GM23338 (cell line): ENCODE results near the gene KCNS3. TPM values are rescaled to one million over a fixed set of nuclear protein-coding genes. Genes with fewer than 3 reads are reported as not detected.
"Not testable (repeated sequence)": the region's sequence is repeated elsewhere in the genome, so short reads cannot be mapped to it uniquely, and the experiment has no call there.

Experiments used
- ATAC-seq: fragments of 200-7000 bp; cut with Tn5 transposase; 3 replicates; pipeline ENCODE4 v1.9.1; 2020
- DNase-seq: peaks from one replicate; pipeline ENCODE4 v3.0.0-alpha.2; 2015; ENCODE audit warnings: low spot score
- H2AFZ ChIP-seq: fragments of 200-600 bp; sonication (generic); 2 replicates; pipeline ENCODE4 v1.8.0; 2016; ENCODE audit warnings: antibody characterized with exemption, mild to moderate bottlenecking, moderate library complexity
- H3F3A ChIP-seq: fragments of 200-600 bp; sonication (generic); replicated peaks from 2 replicates; pipeline ENCODE4 v1.8.0; 2017; ENCODE audit warnings: antibody characterized with exemption, mixed run types, low read depth
- H3K27ac ChIP-seq: fragments of 200-600 bp; sonication (generic); 2 replicates; pipeline ENCODE4 v1.6.1; 2016; ENCODE audit warnings: low read depth
- H3K27me3 ChIP-seq: fragments of 200-600 bp; sonication (generic); 2 replicates; pipeline ENCODE4 v1.8.0; 2016; ENCODE audit warnings: mild to moderate bottlenecking, mixed run types, moderate library complexity; ENCODE audit not compliant: insufficient read depth
- H3K36me3 ChIP-seq: fragments of 200-600 bp; sonication (generic); 2 replicates; pipeline ENCODE4 v1.8.0; 2016; ENCODE audit warnings: mild to moderate bottlenecking; ENCODE audit not compliant: insufficient read depth
- H3K4me1 ChIP-seq: fragments of 200-600 bp; sonication (generic); 2 replicates; pipeline ENCODE4 v1.8.0; 2016; ENCODE audit warnings: mild to moderate bottlenecking, moderate library complexity; ENCODE audit not compliant: insufficient read depth
- H3K4me2 ChIP-seq: fragments of 200-600 bp; sonication (generic); 2 replicates; pipeline ENCODE4 v1.7.1; 2017; ENCODE audit warnings: mixed run types
- H3K4me3 ChIP-seq: fragments of 200-600 bp; sonication (generic); 2 replicates; pipeline ENCODE4 v1.6.1; 2016; ENCODE audit warnings: mixed run types
- H3K79me2 ChIP-seq: fragments of 200-600 bp; sonication (generic); replicated peaks from 2 replicates; pipeline ENCODE4 v1.8.0; 2017; ENCODE audit warnings: mild to moderate bottlenecking; ENCODE audit not compliant: insufficient read depth
- H3K9me2 ChIP-seq: fragments of 200-600 bp; sonication (generic); 2 replicates; pipeline ENCODE4 v1.8.0; 2017; ENCODE audit not compliant: insufficient read depth
- H4K20me1 ChIP-seq: fragments of 200-600 bp; sonication (generic); replicated peaks from 2 replicates; pipeline ENCODE4 v1.8.0; 2017; ENCODE audit warnings: mild to moderate bottlenecking; ENCODE audit not compliant: insufficient read depth
- H3K27ac Mint-ChIP-seq: 2 replicates; pipeline ENCODE4 v1.8.0; 2020; ENCODE audit warnings: inconsistent platforms, mild to moderate bottlenecking, moderate library complexity, mixed read lengths
- H3K27me3 Mint-ChIP-seq: 3 replicates; pipeline ENCODE4 v1.8.0; 2022; ENCODE audit warnings: low read depth, mild to moderate bottlenecking, moderate library complexity, mixed read lengths, inconsistent platforms; ENCODE audit not compliant: insufficient read depth, poor library complexity
- H3K36me3 Mint-ChIP-seq: 3 replicates; pipeline ENCODE4 v1.8.0; 2021; ENCODE audit warnings: low read depth, mild to moderate bottlenecking, inconsistent platforms, moderate library complexity, mixed read lengths
- H3K4me1 Mint-ChIP-seq: 3 replicates; pipeline ENCODE4 v1.8.0; 2020; ENCODE audit warnings: mild to moderate bottlenecking, inconsistent platforms, mixed read lengths
- H3K4me3 Mint-ChIP-seq: 3 replicates; pipeline ENCODE4 v1.8.0; 2021; ENCODE audit warnings: moderate library complexity, mild to moderate bottlenecking, inconsistent platforms, mixed read lengths
- H3K9me3 Mint-ChIP-seq: 3 replicates; pipeline ENCODE4 v1.8.0; 2020; ENCODE audit warnings: moderate library complexity, mild to moderate bottlenecking, inconsistent platforms, mixed read lengths
- CREB1 ChIP-seq: fragments of 250-450 bp; sonication (Bioruptor Pico); IDR thresholded peaks from 2 replicates; pipeline ENCODE4 v1.5.0; 2020; ENCODE audit warnings: low read depth, mild to moderate bottlenecking, moderate library complexity
- EZH2 ChIP-seq: fragments of 200-600 bp; sonication (generic); IDR thresholded peaks from one replicate; pipeline ENCODE4 v1.8.0; 2017; ENCODE audit warnings: antibody characterized with exemption, mild to moderate bottlenecking, low read depth; ENCODE audit not compliant: unreplicated experiment
- EZH2phosphoT487 ChIP-seq: fragments of 200-600 bp; sonication (generic); IDR thresholded peaks from one replicate; pipeline ENCODE4 v1.8.1; 2018; ENCODE audit warnings: antibody characterized with exemption; ENCODE audit not compliant: unreplicated experiment
- NANOG ChIP-seq: IDR thresholded peaks from 2 replicates; pipeline ENCODE4 v1.6.1; 2016; ENCODE audit warnings: antibody characterized with exemption, borderline replicate concordance
- POLR2AphosphoS5 ChIP-seq: IDR thresholded peaks from 2 replicates; pipeline ENCODE4 v1.6.1; 2016; ENCODE audit warnings: antibody characterized with exemption, low read depth
- ZNF114 ChIP-seq: fragments of 250-450 bp; sonication (Bioruptor Pico); IDR thresholded peaks from 2 replicates; pipeline ENCODE4 v1.5.0; 2020; ENCODE audit warnings: mild to moderate bottlenecking, moderate library complexity
- ZNF331 ChIP-seq: fragments of 250-450 bp; sonication (Bioruptor Pico); IDR thresholded peaks from 2 replicates; pipeline ENCODE4 v1.5.0; 2020; ENCODE audit warnings: low read depth, mild to moderate bottlenecking, moderate library complexity
- polyA plus RNA-seq: library from polyadenylated mRNA; unstranded; fragments of >200 nt; fragmentation: Nextera tagmentation; extraction: Ambion mirVana; gene quantifications from 2 replicates; pipeline ENCODE4 v1.2.1, GENCODE V29; 2016
- total RNA-seq: library from RNA; depleted of rRNA; stranded (reverse); fragments of >200 nt; shearing (Covaris generic); gene quantifications from 2 replicates; pipeline ENCODE4 v1.2.3, GENCODE V29; 2014
- TF ChIP-seq, protein P1 (sequence below), 2 experiments: fragments of 200-600 bp in 1 of 2; sonication (generic) in 1 of 2; conservative IDR thresholded peaks; 2 replicates each; pipeline versions ENCODE4 v1.5.1 to v1.6.1; 2016 to 2017; ENCODE audit warnings: antibody characterized with exemption in 2 of 2, low read depth in 2 of 2, mild to moderate bottlenecking in 2 of 2, moderate library complexity in 1 of 2
- TF ChIP-seq, protein P2 (sequence below): IDR thresholded peaks from 2 replicates; pipeline ENCODE4 v1.6.1; 2016; ENCODE audit warnings: antibody characterized with exemption
- TF ChIP-seq, protein P3 (sequence below): IDR thresholded peaks from one replicate; pipeline ENCODE4 v1.6.1; 2018; ENCODE audit warnings: antibody characterized with exemption; ENCODE audit not compliant: unreplicated experiment

KCNS3 gene
- total and polyA plus RNA-seq, 2 experiments from 2014 or later = 23.2 to 80.0 TPM

DNA sequence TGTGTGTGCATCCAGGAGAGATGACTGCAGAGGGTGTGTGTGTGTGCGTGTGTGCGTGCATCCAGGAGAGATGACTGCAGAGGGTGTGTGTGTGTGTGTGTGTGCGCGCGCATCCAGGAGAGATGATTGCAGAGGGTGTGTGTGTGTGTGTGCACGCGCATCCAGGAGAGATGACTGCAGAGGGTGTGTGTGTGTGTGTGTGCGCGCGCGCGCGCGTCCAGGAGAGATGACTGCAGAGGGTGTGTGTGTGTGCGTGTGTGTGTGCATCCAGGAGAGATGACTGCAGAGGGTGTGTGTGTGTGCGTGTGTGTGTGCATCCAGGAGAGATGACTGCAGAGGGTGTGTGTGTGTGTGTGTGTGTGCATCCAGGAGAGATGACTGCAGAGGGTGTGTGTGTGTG, 85.1 kb downstream of the KCNS3 start:
- H2AFZ ChIP-seq, H3K9me3 Mint-ChIP-seq, H3K9me2 ChIP-seq, H3K4me3 Mint-ChIP-seq, DNase-seq, H3K36me3 Mint-ChIP-seq, H4K20me1 ChIP-seq, H3K4me2 ChIP-seq, ATAC-seq, H3K4me3 ChIP-seq, H3K4me1 ChIP-seq, H3K27ac Mint-ChIP-seq, H3K27ac ChIP-seq, H3K36me3 ChIP-seq, H3K79me2 ChIP-seq, H3K27me3 ChIP-seq, H3F3A ChIP-seq: not testable (repeated sequence)
- H3K27me3 Mint-ChIP-seq = peaks cover 13% of the 10 kb centered on the region
- H3K4me1 Mint-ChIP-seq = peaks cover 13% of the 10 kb centered on the region

GRCh38 chr2:17965196-17965595, 86.7 kb downstream of the KCNS3 start:
- Histone ChIP-seq H3K36me3 (no peaks in the 10 kb centered on the region), H3K79me2 (no peaks in the 10 kb centered on the region), H3K4me3 (no peak overlapping the region), H2AFZ (no peak overlapping the region), H3K9me2 (no peaks in the 10 kb centered on the region), H3K4me1 (no peaks in the 10 kb centered on the region), H4K20me1 (no peaks in the 10 kb centered on the region), H3F3A (no peaks in the 10 kb centered on the region), H3K27me3 (no peaks in the 10 kb centered on the region), H3K27ac (no peak overlapping the region), H3K4me2 (no peak overlapping the region)
- peaks cover 13% of the 10 kb centered on the region for H3K27me3 Mint-ChIP-seq
- peaks cover 5% of the 10 kb centered on the region for H3K4me1 Mint-ChIP-seq
- H3K9me3 Mint-ChIP-seq = no peaks in the 10 kb centered on the region; the same call in 2 of the 3 replicates
- ATAC-seq = no peak
- H3K4me3 Mint-ChIP-seq = no peak overlapping the region
- no peaks in the 10 kb centered on the region; the same call in 2 of the 3 replicates for H3K36me3 Mint-ChIP-seq
- no peak overlapping the region for H3K27ac Mint-ChIP-seq
- DNase-seq = no peak
- TF ChIP-seq EZH2 = no peak
- TF ChIP-seq POLR2AphosphoS5 = no peak
- TF ChIP-seq, protein P1, sequence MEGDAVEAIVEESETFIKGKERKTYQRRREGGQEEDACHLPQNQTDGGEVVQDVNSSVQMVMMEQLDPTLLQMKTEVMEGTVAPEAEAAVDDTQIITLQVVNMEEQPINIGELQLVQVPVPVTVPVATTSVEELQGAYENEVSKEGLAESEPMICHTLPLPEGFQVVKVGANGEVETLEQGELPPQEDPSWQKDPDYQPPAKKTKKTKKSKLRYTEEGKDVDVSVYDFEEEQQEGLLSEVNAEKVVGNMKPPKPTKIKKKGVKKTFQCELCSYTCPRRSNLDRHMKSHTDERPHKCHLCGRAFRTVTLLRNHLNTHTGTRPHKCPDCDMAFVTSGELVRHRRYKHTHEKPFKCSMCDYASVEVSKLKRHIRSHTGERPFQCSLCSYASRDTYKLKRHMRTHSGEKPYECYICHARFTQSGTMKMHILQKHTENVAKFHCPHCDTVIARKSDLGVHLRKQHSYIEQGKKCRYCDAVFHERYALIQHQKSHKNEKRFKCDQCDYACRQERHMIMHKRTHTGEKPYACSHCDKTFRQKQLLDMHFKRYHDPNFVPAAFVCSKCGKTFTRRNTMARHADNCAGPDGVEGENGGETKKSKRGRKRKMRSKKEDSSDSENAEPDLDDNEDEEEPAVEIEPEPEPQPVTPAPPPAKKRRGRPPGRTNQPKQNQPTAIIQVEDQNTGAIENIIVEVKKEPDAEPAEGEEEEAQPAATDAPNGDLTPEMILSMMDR (conservative IDR thresholded peaks at IDR 0.05; ENCODE audit: low read depth in 2 of 2) = no peak
- TF ChIP-seq, protein P2, sequence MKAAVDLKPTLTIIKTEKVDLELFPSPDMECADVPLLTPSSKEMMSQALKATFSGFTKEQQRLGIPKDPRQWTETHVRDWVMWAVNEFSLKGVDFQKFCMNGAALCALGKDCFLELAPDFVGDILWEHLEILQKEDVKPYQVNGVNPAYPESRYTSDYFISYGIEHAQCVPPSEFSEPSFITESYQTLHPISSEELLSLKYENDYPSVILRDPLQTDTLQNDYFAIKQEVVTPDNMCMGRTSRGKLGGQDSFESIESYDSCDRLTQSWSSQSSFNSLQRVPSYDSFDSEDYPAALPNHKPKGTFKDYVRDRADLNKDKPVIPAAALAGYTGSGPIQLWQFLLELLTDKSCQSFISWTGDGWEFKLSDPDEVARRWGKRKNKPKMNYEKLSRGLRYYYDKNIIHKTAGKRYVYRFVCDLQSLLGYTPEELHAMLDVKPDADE = no peak
- TF ChIP-seq NANOG = no peak
- TF ChIP-seq ZNF114 (CRISPR knock-in tag) = no peak
- TF ChIP-seq, protein P3, sequence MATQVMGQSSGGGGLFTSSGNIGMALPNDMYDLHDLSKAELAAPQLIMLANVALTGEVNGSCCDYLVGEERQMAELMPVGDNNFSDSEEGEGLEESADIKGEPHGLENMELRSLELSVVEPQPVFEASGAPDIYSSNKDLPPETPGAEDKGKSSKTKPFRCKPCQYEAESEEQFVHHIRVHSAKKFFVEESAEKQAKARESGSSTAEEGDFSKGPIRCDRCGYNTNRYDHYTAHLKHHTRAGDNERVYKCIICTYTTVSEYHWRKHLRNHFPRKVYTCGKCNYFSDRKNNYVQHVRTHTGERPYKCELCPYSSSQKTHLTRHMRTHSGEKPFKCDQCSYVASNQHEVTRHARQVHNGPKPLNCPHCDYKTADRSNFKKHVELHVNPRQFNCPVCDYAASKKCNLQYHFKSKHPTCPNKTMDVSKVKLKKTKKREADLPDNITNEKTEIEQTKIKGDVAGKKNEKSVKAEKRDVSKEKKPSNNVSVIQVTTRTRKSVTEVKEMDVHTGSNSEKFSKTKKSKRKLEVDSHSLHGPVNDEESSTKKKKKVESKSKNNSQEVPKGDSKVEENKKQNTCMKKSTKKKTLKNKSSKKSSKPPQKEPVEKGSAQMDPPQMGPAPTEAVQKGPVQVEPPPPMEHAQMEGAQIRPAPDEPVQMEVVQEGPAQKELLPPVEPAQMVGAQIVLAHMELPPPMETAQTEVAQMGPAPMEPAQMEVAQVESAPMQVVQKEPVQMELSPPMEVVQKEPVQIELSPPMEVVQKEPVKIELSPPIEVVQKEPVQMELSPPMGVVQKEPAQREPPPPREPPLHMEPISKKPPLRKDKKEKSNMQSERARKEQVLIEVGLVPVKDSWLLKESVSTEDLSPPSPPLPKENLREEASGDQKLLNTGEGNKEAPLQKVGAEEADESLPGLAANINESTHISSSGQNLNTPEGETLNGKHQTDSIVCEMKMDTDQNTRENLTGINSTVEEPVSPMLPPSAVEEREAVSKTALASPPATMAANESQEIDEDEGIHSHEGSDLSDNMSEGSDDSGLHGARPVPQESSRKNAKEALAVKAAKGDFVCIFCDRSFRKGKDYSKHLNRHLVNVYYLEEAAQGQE = no peak
- TF ChIP-seq CREB1 = no peak
- no peak for TF ChIP-seq EZH2phosphoT487
- no peak for TF ChIP-seq ZNF331 (CRISPR knock-in tag)
